HEK293 (cell line): ENCODE results near the gene SPACA4.

Source experiments
- KLF16 ChIP-seq: fragments of 450-650 bp; formaldehyde crosslinking; IDR thresholded peaks from 2 replicates; pipeline ENCODE4 v1.5.1; 2017; ENCODE audit warnings: missing biosample characterization, missing genetic modification characterization
- KLF8 ChIP-seq: fragments of 450-650 bp; formaldehyde crosslinking; IDR thresholded peaks from 2 replicates; pipeline ENCODE4 v1.5.1; 2016; ENCODE audit warnings: missing biosample characterization, missing genetic modification characterization
- MYNN ChIP-seq: fragments of 450-650 bp; formaldehyde crosslinking; IDR thresholded peaks from 2 replicates; pipeline ENCODE4 v1.5.1; 2016; ENCODE audit warnings: missing biosample characterization, missing genetic modification characterization, borderline replicate concordance
- OVOL3 ChIP-seq: fragments of 450-650 bp; formaldehyde crosslinking; IDR thresholded peaks from 2 replicates; pipeline ENCODE4 v1.5.1; 2016; ENCODE audit warnings: missing biosample characterization, missing genetic modification characterization
- PRDM4 ChIP-seq: fragments of 450-650 bp; formaldehyde crosslinking; IDR thresholded peaks from 2 replicates; pipeline ENCODE4 v1.5.1; 2017; ENCODE audit warnings: missing biosample characterization, missing genetic modification characterization
- SALL2 ChIP-seq: fragments of 450-650 bp; formaldehyde crosslinking; IDR thresholded peaks from 2 replicates; pipeline ENCODE4 v1.5.0; 2017; ENCODE audit warnings: missing biosample characterization, mild to moderate bottlenecking, missing genetic modification characterization, borderline replicate concordance
- TSHZ1 ChIP-seq: fragments of 450-650 bp; formaldehyde crosslinking; IDR thresholded peaks from 2 replicates; pipeline ENCODE4 v1.5.1; 2016; ENCODE audit warnings: missing biosample characterization, missing genetic modification characterization, borderline replicate concordance
- ZBTB1 ChIP-seq: fragments of 450-650 bp; formaldehyde crosslinking; IDR thresholded peaks from 2 replicates; pipeline ENCODE4 v1.5.1; 2016; ENCODE audit warnings: missing biosample characterization, missing genetic modification characterization
- ZEB2 ChIP-seq: fragments of 450-650 bp; formaldehyde crosslinking; IDR thresholded peaks from 2 replicates; pipeline ENCODE4 v1.5.1; 2016; ENCODE audit warnings: missing biosample characterization, missing genetic modification characterization
- ZIC2 ChIP-seq: fragments of 450-650 bp; formaldehyde crosslinking; IDR thresholded peaks from 2 replicates; pipeline ENCODE4 v1.5.1; 2016; ENCODE audit warnings: missing biosample characterization, missing genetic modification characterization
- ZNF133 ChIP-seq: fragments of 450-650 bp; formaldehyde crosslinking; IDR thresholded peaks from 2 replicates; pipeline ENCODE4 v1.5.1; 2016; ENCODE audit warnings: missing biosample characterization, missing genetic modification characterization
- ZNF138 ChIP-seq: fragments of 450-650 bp; formaldehyde crosslinking; IDR thresholded peaks from 2 replicates; pipeline ENCODE4 v1.5.1; 2016; ENCODE audit warnings: missing biosample characterization, missing genetic modification characterization, borderline replicate concordance
- ZNF148 ChIP-seq: fragments of 450-650 bp; formaldehyde crosslinking; IDR thresholded peaks from 2 replicates; pipeline ENCODE4 v1.5.0; 2017; ENCODE audit warnings: missing biosample characterization, missing genetic modification characterization, borderline replicate concordance
- ZNF157 ChIP-seq: fragments of 450-650 bp; formaldehyde crosslinking; IDR thresholded peaks from 2 replicates; pipeline ENCODE4 v1.5.1; 2016; ENCODE audit warnings: missing biosample characterization, missing genetic modification characterization
- ZNF223 ChIP-seq: fragments of 450-650 bp; formaldehyde crosslinking; IDR thresholded peaks from 2 replicates; pipeline ENCODE4 v1.5.1; 2016; ENCODE audit warnings: missing biosample characterization, missing genetic modification characterization
- ZNF23 ChIP-seq: fragments of 450-650 bp; formaldehyde crosslinking; IDR thresholded peaks from 2 replicates; pipeline ENCODE4 v1.5.1; 2016; ENCODE audit warnings: missing biosample characterization, missing genetic modification characterization, borderline replicate concordance
- ZNF335 ChIP-seq: fragments of 450-650 bp; formaldehyde crosslinking; conservative IDR thresholded peaks from 2 replicates; pipeline ENCODE4 v1.5.1; 2016; ENCODE audit warnings: missing biosample characterization, missing genetic modification characterization
- ZNF354C ChIP-seq: fragments of 450-650 bp; formaldehyde crosslinking; IDR thresholded peaks from 2 replicates; pipeline ENCODE4 v1.5.1; 2016; ENCODE audit warnings: missing biosample characterization, missing genetic modification characterization, low read depth, borderline replicate concordance
- ZNF391 ChIP-seq: fragments of 450-650 bp; formaldehyde crosslinking; IDR thresholded peaks from 2 replicates; pipeline ENCODE4 v1.5.1; 2016; ENCODE audit warnings: low read depth, missing biosample characterization, missing genetic modification characterization, borderline replicate concordance
- ZNF423 ChIP-seq: fragments of 450-650 bp; formaldehyde crosslinking; IDR thresholded peaks from 2 replicates; pipeline ENCODE4 v1.5.1; 2016; ENCODE audit warnings: missing biosample characterization, missing genetic modification characterization
- ZNF473 ChIP-seq: fragments of 450-650 bp; formaldehyde crosslinking; IDR thresholded peaks from 2 replicates; pipeline ENCODE4 v1.5.1; 2017; ENCODE audit warnings: missing biosample characterization, missing genetic modification characterization
- ZNF521 ChIP-seq: fragments of 450-650 bp; formaldehyde crosslinking; IDR thresholded peaks from 2 replicates; pipeline ENCODE4 v1.5.1; 2017; ENCODE audit warnings: missing biosample characterization, mild to moderate bottlenecking, missing genetic modification characterization
- ZNF529 ChIP-seq: fragments of 450-650 bp; formaldehyde crosslinking; IDR thresholded peaks from 2 replicates; pipeline ENCODE4 v1.5.1; 2017; ENCODE audit warnings: missing genetic modification characterization, missing biosample characterization; ENCODE audit not compliant: insufficient replicate concordance
- ZNF610 ChIP-seq: fragments of 450-650 bp; formaldehyde crosslinking; IDR thresholded peaks from 2 replicates; pipeline ENCODE4 v1.5.1; 2016; ENCODE audit warnings: missing biosample characterization, missing genetic modification characterization, borderline replicate concordance
- ZNF654 ChIP-seq: fragments of 450-650 bp; formaldehyde crosslinking; IDR thresholded peaks from 2 replicates; pipeline ENCODE4 v1.5.1; 2016; ENCODE audit warnings: low read depth, missing biosample characterization, missing genetic modification characterization
- ZNF747 ChIP-seq: fragments of 450-650 bp; formaldehyde crosslinking; IDR thresholded peaks from 2 replicates; pipeline ENCODE4 v1.5.1; 2016; ENCODE audit warnings: missing biosample characterization, missing genetic modification characterization
- TF ChIP-seq, protein P1 (sequence below): fragments of 450-650 bp; IDR thresholded peaks from 2 replicates; pipeline ENCODE4 v1.5.1; 2018; ENCODE audit warnings: missing biosample characterization, mild to moderate bottlenecking, missing genetic modification characterization
- TF ChIP-seq, protein P2 (sequence below): fragments of 450-650 bp; formaldehyde crosslinking; IDR thresholded peaks from 2 replicates; pipeline ENCODE4 v1.5.1; 2016; ENCODE audit warnings: missing biosample characterization, missing genetic modification characterization

The SPACA4 gene

GRCh38 chr19:48618916-48619691 lies 12.6 kb downstream of the SPACA4 start, which contains the start of the genes RPL18 and SPHK2 (continued):
- peak; percentile 47; the same call in 1 of the 2 replicates for TF ChIP-seq ZNF148
- no peak for TF ChIP-seq ZNF138 (tag by site-specific recombination)
- no peak for TF ChIP-seq ZNF354C (tag by site-specific recombination)
- TF ChIP-seq ZIC2 (tag by site-specific recombination), result peak; percentile 18; the same call in 1 of the 2 replicates
- TF ChIP-seq, protein P1, sequence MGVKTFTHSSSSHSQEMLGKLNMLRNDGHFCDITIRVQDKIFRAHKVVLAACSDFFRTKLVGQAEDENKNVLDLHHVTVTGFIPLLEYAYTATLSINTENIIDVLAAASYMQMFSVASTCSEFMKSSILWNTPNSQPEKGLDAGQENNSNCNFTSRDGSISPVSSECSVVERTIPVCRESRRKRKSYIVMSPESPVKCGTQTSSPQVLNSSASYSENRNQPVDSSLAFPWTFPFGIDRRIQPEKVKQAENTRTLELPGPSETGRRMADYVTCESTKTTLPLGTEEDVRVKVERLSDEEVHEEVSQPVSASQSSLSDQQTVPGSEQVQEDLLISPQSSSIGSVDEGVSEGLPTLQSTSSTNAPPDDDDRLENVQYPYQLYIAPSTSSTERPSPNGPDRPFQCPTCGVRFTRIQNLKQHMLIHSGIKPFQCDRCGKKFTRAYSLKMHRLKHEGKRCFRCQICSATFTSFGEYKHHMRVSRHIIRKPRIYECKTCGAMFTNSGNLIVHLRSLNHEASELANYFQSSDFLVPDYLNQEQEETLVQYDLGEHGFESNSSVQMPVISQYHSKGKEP (tag by site-specific recombination), result no peak
- TF ChIP-seq ZNF747 (tag by site-specific recombination), result no peak
- peak; percentile 78; the same call in 1 of the 2 replicates for TF ChIP-seq ZNF391 (tag by site-specific recombination)
- no peak for TF ChIP-seq ZNF157 (tag by site-specific recombination)
- no peak for TF ChIP-seq ZBTB1 (tag by site-specific recombination)
- TF ChIP-seq ZEB2 (tag by site-specific recombination), result peak; percentile 93
- peak; percentile 76; the same call in 1 of the 2 replicates for TF ChIP-seq OVOL3
- peak; percentile 57; the same call in 1 of the 2 replicates for TF ChIP-seq PRDM4
- no peak for TF ChIP-seq ZNF223 (tag by site-specific recombination)
- TF ChIP-seq ZNF521 (tag by site-specific recombination), result no peak
- no peak for TF ChIP-seq ZNF473
- TF ChIP-seq, protein P2, sequence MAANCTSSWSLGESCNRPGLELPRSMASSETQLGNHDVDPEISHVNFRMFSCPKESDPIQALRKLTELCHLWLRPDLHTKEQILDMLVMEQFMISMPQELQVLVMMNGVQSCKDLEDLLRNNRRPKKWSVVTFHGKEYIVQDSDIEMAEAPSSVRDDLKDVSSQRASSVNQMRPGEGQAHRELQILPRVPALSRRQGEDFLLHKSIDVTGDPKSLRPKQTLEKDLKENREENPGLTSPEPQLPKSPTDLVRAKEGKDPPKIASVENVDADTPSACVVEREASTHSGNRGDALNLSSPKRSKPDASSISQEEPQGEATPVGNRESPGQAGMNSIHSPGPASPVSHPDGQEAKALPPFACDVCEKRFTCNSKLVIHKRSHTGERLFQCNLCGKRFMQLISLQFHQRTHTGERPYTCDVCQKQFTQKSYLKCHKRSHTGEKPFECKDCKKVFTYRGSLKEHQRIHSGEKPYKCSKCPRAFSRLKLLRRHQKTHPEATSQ (tag by site-specific recombination), result no peak
- TF ChIP-seq ZNF610 (tag by site-specific recombination), result no peak; the same call in 1 of the 2 replicates
- TF ChIP-seq MYNN (tag by site-specific recombination), result no peak
- TF ChIP-seq ZNF23, result no peak
- peak; percentile 83 for TF ChIP-seq ZNF335 (tag by site-specific recombination)
- TF ChIP-seq ZNF133 (tag by site-specific recombination), result no peak
- TF ChIP-seq ZNF423 (tag by site-specific recombination), result no peak
- TF ChIP-seq ZNF529 (tag by site-specific recombination), result no peak
- TF ChIP-seq TSHZ1 (tag by site-specific recombination), result no peak
- TF ChIP-seq KLF16, result peak; percentile 98
- no peak for TF ChIP-seq ZNF654
- TF ChIP-seq KLF8 (tag by site-specific recombination), result peak; percentile 98
- no peak for TF ChIP-seq SALL2 (tag by site-specific recombination)
